CD4-positive, alpha-beta T cell treated with Interleukin-15 for 1 hour (primary cell): ENCODE data around the gene NUBPL.
A peak's percentile ranks its signal among the peaks of the same experiment; 100 is the strongest.

Source experiments
- DNase-seq: peaks from one replicate; pipeline ENCODE4 v3.0.0-alpha.2; 2020

Gene NUBPL

GRCh38 chr14:31561155-31561846, at the start of gene NUBPL:
Gene NUBPL, plus strand, starts transcription at chr14:31561404. Its CDS starts 36 bp downstream, at chr14:31561440.
- peak; percentile 96 for DNase-seq

GRCh38 chr14:31527087-31527486, 34.1 kb upstream of the NUBPL start:
- DNase-seq, result no peak

GRCh38 chr14:31527546-31527945, 33.7 kb upstream of the NUBPL start:
- DNase-seq, result no peak

GRCh38 chr14:31529053-31529452, 32.2 kb upstream of the NUBPL start:
- DNase-seq, result no peak

GRCh38 chr14:31530136-31530535, 31.1 kb upstream of the NUBPL start:
- DNase-seq, result no peak

GRCh38 chr14:31536201-31536960, 24.8 kb upstream of the NUBPL start:
- no peak for DNase-seq

- no peak for DNase-seq
Observed at GRCh38 chr14:31541702-31542101, 19.5 kb upstream of the NUBPL start.

- no peak for DNase-seq
Observed at GRCh38 chr14:31543969-31544799, 17.0 kb upstream of the NUBPL start.

- DNase-seq, result no peak
Observed at GRCh38 chr14:31544816-31545215, 16.4 kb upstream of the NUBPL start.

- DNase-seq, result no peak
Observed at GRCh38 chr14:31545328-31545727, 15.9 kb upstream of the NUBPL start.

GRCh38 chr14:31549817-31550216, 11.4 kb upstream of the NUBPL start:
- no peak for DNase-seq

- DNase-seq, result no peak
Observed at GRCh38 chr14:31550589-31550988, 10.6 kb upstream of the NUBPL start.

- DNase-seq, result no peak
Observed at GRCh38 chr14:31556191-31556590, 5.0 kb upstream of the NUBPL start.

- DNase-seq, result no peak
Observed at GRCh38 chr14:31559939-31560338, 1.3 kb upstream of the NUBPL start.

- no peak for DNase-seq
Observed at GRCh38 chr14:31560759-31561154, 447 bp upstream of the NUBPL start.

GRCh38 chr14:31564194-31564593, 3.0 kb downstream of the NUBPL start:
- DNase-seq, result no peak

GRCh38 chr14:31566456-31566855, 5.3 kb downstream of the NUBPL start:
- no peak for DNase-seq

GRCh38 chr14:31567655-31568054, 6.5 kb downstream of the NUBPL start:
- DNase-seq, result no peak

GRCh38 chr14:31568161-31568560, 7.0 kb downstream of the NUBPL start:
- no peak for DNase-seq

- no peak for DNase-seq
Observed at GRCh38 chr14:31568671-31569070, 7.5 kb downstream of the NUBPL start.

GRCh38 chr14:31572955-31573354, 11.8 kb downstream of the NUBPL start:
- no peak for DNase-seq

GRCh38 chr14:31576949-31577348, 15.7 kb downstream of the NUBPL start:
- no peak for DNase-seq

- no peak for DNase-seq
Observed at GRCh38 chr14:31578266-31578665, 17.1 kb downstream of the NUBPL start.
